K562 (cell line): ENCODE measurements around the gene SPDYE16. TPM values are rescaled to one million over a fixed set of nuclear protein-coding genes. Genes with fewer than 3 reads are reported as not detected.
A peak's percentile ranks its signal among the peaks of the same experiment; 100 is the strongest.

Source experiments
- ETS1 ChIP-seq: conservative IDR thresholded peaks from 2 replicates; pipeline ENCODE4 v1.6.1; 2011; ENCODE audit warnings: low read depth, mild to moderate bottlenecking, low read length; ENCODE audit not compliant: control insufficient read depth
- PKNOX1 ChIP-seq: fragments of 450-650 bp; IDR thresholded peaks from 2 replicates; pipeline ENCODE4 v1.6.1; 2016
- ZNF318 ChIP-seq, 2 experiments: fragments of 450-650 bp; IDR thresholded peaks; 2 replicates each; pipeline ENCODE4 v1.6.1; 2016; ENCODE audit warnings: mild to moderate bottlenecking in 2 of 2, borderline replicate concordance in 1 of 2, low read depth in 1 of 2, moderate library complexity in 1 of 2
- ZNF407 ChIP-seq: fragments of 450-650 bp; IDR thresholded peaks from 2 replicates; pipeline ENCODE4 v1.6.1; 2016; ENCODE audit warnings: low read depth
- polyA plus RNA-seq, 8 experiments: library from polyadenylated mRNA; depleted of rRNA in 4 of 8; stranded (reverse) in 5 of 8; unstranded in 3 of 8; fragments of >200 nt; fragmentation: Nextera tagmentation in 2 of 8; fragmentation: Illumina TruSeq in 1 of 8; extraction: Ambion mirVana in 2 of 8; extraction: Trizol in 1 of 8; gene quantifications; 2 replicates each; pipeline versions ENCODE4 v1.2.1 to v1.2.3, GENCODE V29; 2011 to 2014; ENCODE audit warnings: inconsistent platforms in 1 of 8, missing spikeins in 1 of 8
- total RNA-seq, 7 experiments: library from RNA; depleted of rRNA in 6 of 7; stranded (reverse); fragments of >200 nt in 6 of 7; fragmentation: Illumina TruSeq in 2 of 7; extraction: Trizol in 2 of 7; gene quantifications; 2 replicates each; pipeline versions ENCODE4 v1.2.1 to v1.2.3, GENCODE V29; 2011 to 2021; ENCODE audit warnings: low replicate concordance in 1 of 7

SPDYE16 gene
- total and polyA plus RNA-seq, 9 of the 15 experiments (the other 6 are each of a cell fraction or from before 2014, with no cell fraction given) = 0.04 to 0.13 (median 0.06) TPM; not detected in 4

GRCh38 chr7:76507723-76508406 lies 35.2 kb downstream of the SPDYE16 start (continued):
- TF ChIP-seq ZNF407 (no peak), PKNOX1 (peak; percentile 47; the same call in 1 of the 2 replicates), ZNF318 (IDR thresholded peaks at IDR 0.05; ENCODE audit: borderline replicate concordance in 1 of 2, low read depth in 1 of 2) (no peak), ETS1 (no peak)
